Measurements from ENCODE around the gene QKI. TPM values are rescaled to one million over a fixed set of nuclear protein-coding genes. Genes with fewer than 3 reads are reported as not detected.

The QKI gene
- total RNA-seq, 1 experiment from 2014 or later: 50.8 TPM

DNA sequence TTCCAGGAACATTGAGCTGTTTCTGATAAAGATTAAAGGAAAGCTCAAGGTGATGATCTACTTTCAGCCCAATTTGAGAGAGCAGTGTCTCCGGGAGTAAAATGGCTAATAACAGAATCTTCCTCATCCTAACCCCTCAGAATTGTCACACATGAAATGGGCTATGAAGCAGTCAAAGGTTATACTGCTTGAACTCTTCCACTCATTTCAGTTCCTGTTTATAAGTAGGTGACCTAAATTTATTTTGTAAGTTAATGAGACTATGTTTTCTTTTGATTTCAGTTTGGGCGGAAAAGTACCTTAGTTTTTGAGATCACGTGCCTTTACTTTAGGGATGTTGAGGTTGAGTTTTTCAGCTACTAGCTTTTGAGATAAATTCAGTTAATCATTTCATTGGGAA is 47.2 kb downstream of the QKI start:
- no peak for DNase-seq
- BruUV-seq (replicated peaks): no TSS peak
- H3K4me1 ChIP-seq (replicated peaks; ENCODE audit: insufficient read depth): no peaks in the 10 kb centered on the region
- H3K4me3 ChIP-seq: no peak overlapping the region
- H2AFZ ChIP-seq: no peak overlapping the region
- no peak overlapping the region for H3K27ac ChIP-seq
- H3F3A ChIP-seq (ENCODE audit: insufficient read depth, low read depth): peaks cover 14% of the 10 kb centered on the region; the same call in 1 of the 2 replicates
- no peak overlapping the region for H3K4me2 ChIP-seq
- intact Hi-C loops (cut with micrococcal nuclease; ENCODE audit: unreplicated experiment): no loop called here
- CTCF ChIA-PET: interaction anchor here (0.6 kb wide), 1 partner anchor 208 kb away, joined by 6 read pairs; no protein-coding TSS in a partner anchor
- no peaks in the 10 kb centered on the region for H3K27me3 ChIP-seq (ENCODE audit: insufficient read depth, low read depth)
- peaks cover 68% of the 10 kb centered on the region for H4K20me1 ChIP-seq (ENCODE audit: insufficient read depth)
- H3K79me2 ChIP-seq (ENCODE audit: low read depth): peaks cover 95% of the 10 kb centered on the region
- no peaks in the 10 kb centered on the region for H3K9me3 ChIP-seq (ENCODE audit: insufficient read depth, low read depth)
- POLR2A ChIA-PET (ENCODE audit: unreplicated experiment): no interaction called here
- TF ChIP-seq CTCF (conservative IDR thresholded peaks at IDR 0.05) (no peak), EZH2 (IDR thresholded peaks at IDR 0.05; ENCODE audit: low read depth) (no peak)
- no peaks in the 10 kb centered on the region for H3K9me2 ChIP-seq (ENCODE audit: insufficient read depth)
- H3K36me3 ChIP-seq (ENCODE audit: low read depth): 0 out of 2 replicates have a peak, but pooled peaks cover 5% of the 10 kb centered on the region

- peaks cover 8% of the 10 kb centered on the region; the same call in 1 of the 2 replicates for H3F3A ChIP-seq (ENCODE audit: insufficient read depth, low read depth)
- no peaks in the 10 kb centered on the region for H3K27me3 ChIP-seq (ENCODE audit: insufficient read depth, low read depth)
- TF ChIP-seq CTCF (conservative IDR thresholded peaks at IDR 0.05): no peak
- TF ChIP-seq EZH2 (IDR thresholded peaks at IDR 0.05; ENCODE audit: low read depth): no peak
- ChIA-PET POLR2A (ENCODE audit: unreplicated experiment) (no interaction called here), CTCF (no interaction called here)
- H3K4me1 ChIP-seq (replicated peaks; ENCODE audit: insufficient read depth): no peaks in the 10 kb centered on the region
- H3K9me2 ChIP-seq (ENCODE audit: insufficient read depth): no peaks in the 10 kb centered on the region
- no peaks in the 10 kb centered on the region for H3K9me3 ChIP-seq (ENCODE audit: insufficient read depth, low read depth)
- no peak overlapping the region for H3K4me3 ChIP-seq
- peaks cover 95% of the 10 kb centered on the region for H3K79me2 ChIP-seq (ENCODE audit: low read depth)
- H3K27ac ChIP-seq: no peak overlapping the region
- H4K20me1 ChIP-seq (ENCODE audit: insufficient read depth): peaks cover 54% of the 10 kb centered on the region
- intact Hi-C loops (cut with micrococcal nuclease; ENCODE audit: unreplicated experiment): no loop called here
- no peak overlapping the region for H3K4me2 ChIP-seq
- no peak for DNase-seq
- BruUV-seq (replicated peaks): no TSS peak
- 0 out of 2 replicates have a peak, but pooled peaks cover 3% of the 10 kb centered on the region for H3K36me3 ChIP-seq (ENCODE audit: low read depth)
- H2AFZ ChIP-seq: no peak overlapping the region
Measured at GRCh38 chr6:163463180-163463579, 48.7 kb downstream of the QKI start.

- BruUV-seq (replicated peaks): no TSS peak
- Histone ChIP-seq H4K20me1 (ENCODE audit: insufficient read depth) (peaks cover 50% of the 10 kb centered on the region), H3K4me3 (no peak overlapping the region), H3K27ac (no peak overlapping the region), H3K4me2 (no peak overlapping the region), H3K4me1 (replicated peaks; ENCODE audit: insufficient read depth) (no peaks in the 10 kb centered on the region), H3K9me2 (ENCODE audit: insufficient read depth) (no peaks in the 10 kb centered on the region), H3K9me3 (ENCODE audit: insufficient read depth, low read depth) (0 out of 2 replicates have a peak, but pooled peaks cover 4% of the 10 kb centered on the region), H3F3A (ENCODE audit: insufficient read depth, low read depth) (peaks cover 7% of the 10 kb centered on the region; the same call in 1 of the 2 replicates), H3K36me3 (ENCODE audit: low read depth) (no peaks in the 10 kb centered on the region), H2AFZ (no peak overlapping the region), H3K27me3 (ENCODE audit: insufficient read depth, low read depth) (no peaks in the 10 kb centered on the region), H3K79me2 (ENCODE audit: low read depth) (peaks cover 95% of the 10 kb centered on the region)
- CTCF ChIA-PET: no interaction called here
- TF ChIP-seq EZH2 (IDR thresholded peaks at IDR 0.05; ENCODE audit: low read depth) (no peak), CTCF (conservative IDR thresholded peaks at IDR 0.05) (no peak)
- POLR2A ChIA-PET (ENCODE audit: unreplicated experiment): no interaction called here
- DNase-seq: no peak
- intact Hi-C loops (cut with micrococcal nuclease; ENCODE audit: unreplicated experiment): no loop called here
Measured at GRCh38 chr6:163463795-163464194, 49.3 kb downstream of the QKI start.

All from PC-9 (cell line).